ENCODE results near the gene L3MBTL3. TPM values are rescaled to one million over a fixed set of nuclear protein-coding genes. Genes with fewer than 3 reads are reported as not detected.

Gene L3MBTL3
- polyA plus RNA-seq, 1 experiment: 23.2 TPM

DNA sequence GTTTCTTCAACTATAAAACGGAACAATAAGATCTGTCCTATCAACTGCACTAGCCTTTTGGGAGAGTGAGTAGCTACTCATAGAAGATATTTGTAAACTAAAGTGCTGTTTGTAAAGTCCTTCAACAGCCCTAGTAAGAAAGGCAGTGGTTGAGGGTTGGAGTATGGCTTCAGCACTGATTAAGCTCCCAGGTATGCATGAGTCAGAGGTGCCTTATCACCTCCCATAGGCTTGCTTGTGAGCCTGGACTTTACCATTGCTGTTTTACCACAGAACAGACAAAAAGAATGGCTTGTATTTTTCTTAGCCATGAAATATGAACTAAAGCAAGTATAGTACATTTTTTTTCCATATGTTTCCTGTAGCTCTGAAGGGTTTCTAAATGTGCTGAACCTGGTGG is 160.3 kb downstream of the L3MBTL3 start:
- POLR2A ChIA-PET: no interaction called here

DNA sequence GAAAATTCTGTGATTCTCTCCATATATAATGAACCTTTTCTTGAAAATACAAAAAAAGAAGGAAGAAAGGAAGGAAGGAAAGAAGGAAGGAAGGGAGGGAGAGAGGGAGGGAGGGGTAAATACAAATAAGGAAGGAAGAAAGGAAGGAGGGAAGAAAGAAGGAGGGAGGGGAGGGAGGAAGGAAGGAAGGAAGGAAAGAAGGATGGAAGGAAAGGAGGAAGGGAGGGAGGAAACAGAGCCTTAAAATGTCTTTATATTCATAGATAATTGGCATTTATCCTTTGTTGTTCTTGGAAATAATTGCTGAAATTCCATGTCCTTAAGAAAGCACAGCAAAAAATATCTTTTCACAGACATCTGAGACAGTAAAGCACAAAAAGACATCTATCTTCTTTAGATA is 164.1 kb downstream of the L3MBTL3 start:
- TF ChIP-seq, protein P1, sequence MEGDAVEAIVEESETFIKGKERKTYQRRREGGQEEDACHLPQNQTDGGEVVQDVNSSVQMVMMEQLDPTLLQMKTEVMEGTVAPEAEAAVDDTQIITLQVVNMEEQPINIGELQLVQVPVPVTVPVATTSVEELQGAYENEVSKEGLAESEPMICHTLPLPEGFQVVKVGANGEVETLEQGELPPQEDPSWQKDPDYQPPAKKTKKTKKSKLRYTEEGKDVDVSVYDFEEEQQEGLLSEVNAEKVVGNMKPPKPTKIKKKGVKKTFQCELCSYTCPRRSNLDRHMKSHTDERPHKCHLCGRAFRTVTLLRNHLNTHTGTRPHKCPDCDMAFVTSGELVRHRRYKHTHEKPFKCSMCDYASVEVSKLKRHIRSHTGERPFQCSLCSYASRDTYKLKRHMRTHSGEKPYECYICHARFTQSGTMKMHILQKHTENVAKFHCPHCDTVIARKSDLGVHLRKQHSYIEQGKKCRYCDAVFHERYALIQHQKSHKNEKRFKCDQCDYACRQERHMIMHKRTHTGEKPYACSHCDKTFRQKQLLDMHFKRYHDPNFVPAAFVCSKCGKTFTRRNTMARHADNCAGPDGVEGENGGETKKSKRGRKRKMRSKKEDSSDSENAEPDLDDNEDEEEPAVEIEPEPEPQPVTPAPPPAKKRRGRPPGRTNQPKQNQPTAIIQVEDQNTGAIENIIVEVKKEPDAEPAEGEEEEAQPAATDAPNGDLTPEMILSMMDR (IDR thresholded peaks at IDR 0.05; ENCODE audit: low read depth, low read length): no peak
- Histone ChIP-seq H3K27me3 (ENCODE audit: control insufficient read depth, insufficient read depth, low read length) (no peaks in the 10 kb centered on the region), H3K4me3 (ENCODE audit: low read depth, low read length) (no peak overlapping the region), H3K9me3 (ENCODE audit: control insufficient read depth, insufficient read depth, low read length) (no peaks in the 10 kb centered on the region), H3K27ac (ENCODE audit: low read depth, low read length) (no peak overlapping the region)
- no peak for DNase-seq (ENCODE audit: low read depth, low spot score)
- ChIA-PET CTCF (no interaction called here), POLR2A (no interaction called here)

More for the DNA sequence above, 160.3 kb downstream of the L3MBTL3 start:
- CTCF ChIA-PET: no interaction called here
- no peaks in the 10 kb centered on the region for H3K27me3 ChIP-seq (ENCODE audit: control insufficient read depth, insufficient read depth, low read length)
- no peak overlapping the region for H3K4me3 ChIP-seq (ENCODE audit: low read depth, low read length)
- TF ChIP-seq, protein P1 (IDR thresholded peaks at IDR 0.05; ENCODE audit: low read depth, low read length): no peak
- DNase-seq (ENCODE audit: low read depth, low spot score): peak; percentile 74
- H3K9me3 ChIP-seq (ENCODE audit: control insufficient read depth, insufficient read depth, low read length): no peaks in the 10 kb centered on the region
- no peak overlapping the region for H3K27ac ChIP-seq (ENCODE audit: low read depth, low read length)

DNA sequence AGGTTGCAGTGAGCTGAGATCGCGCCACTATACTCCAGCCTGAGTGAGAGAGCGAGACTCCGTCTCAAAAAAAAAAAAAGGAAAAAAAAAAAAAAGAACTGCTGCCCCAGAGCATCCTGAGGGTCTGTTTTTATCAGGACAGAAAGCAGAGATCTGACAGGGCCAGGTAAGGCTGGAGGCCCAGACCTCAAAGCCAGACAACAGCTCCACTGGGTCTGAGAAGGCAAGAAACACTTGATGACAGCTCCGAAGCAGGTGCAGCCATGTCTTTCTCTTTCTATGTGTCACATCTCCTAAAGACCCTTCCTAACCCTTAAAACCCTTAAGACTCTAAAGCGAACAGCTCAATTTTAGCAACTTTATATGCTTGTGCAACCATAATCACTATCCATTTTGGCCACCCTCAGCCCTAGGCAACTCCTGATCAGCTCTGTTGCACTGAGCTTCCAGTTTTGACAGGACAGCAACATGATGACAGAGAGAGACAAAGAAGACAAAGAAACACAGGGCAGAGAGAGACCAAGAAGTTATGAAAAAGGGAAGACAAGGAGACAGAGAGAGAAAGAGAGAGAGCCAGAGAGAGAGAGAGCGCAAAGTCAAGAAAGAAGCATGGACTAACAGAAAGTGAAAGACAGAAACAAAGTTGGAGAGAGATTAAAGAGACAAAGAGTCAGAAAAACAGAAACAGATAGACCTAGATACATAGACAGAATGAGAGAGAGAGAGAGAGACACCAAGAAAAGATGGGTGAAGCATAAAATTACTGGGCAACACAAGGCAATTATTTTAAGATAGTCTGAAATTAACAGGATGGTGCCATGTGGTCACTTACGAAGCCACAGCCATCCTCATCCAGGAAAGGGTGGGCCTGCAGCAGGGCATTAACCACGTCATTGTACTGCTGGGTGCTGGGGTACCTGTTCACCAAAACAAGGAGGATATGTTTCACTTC is 165.2 kb downstream of the L3MBTL3 start:
- TF ChIP-seq, protein P1 (IDR thresholded peaks at IDR 0.05; ENCODE audit: low read depth, low read length): no peak
- Histone ChIP-seq H3K27me3 (ENCODE audit: control insufficient read depth, insufficient read depth, low read length) (no peaks in the 10 kb centered on the region), H3K9me3 (ENCODE audit: control insufficient read depth, insufficient read depth, low read length) (no peaks in the 10 kb centered on the region), H3K4me3 (ENCODE audit: low read depth, low read length) (no peak overlapping the region), H3K27ac (ENCODE audit: low read depth, low read length) (no peak overlapping the region)
- DNase-seq (ENCODE audit: low read depth, low spot score): no peak
- POLR2A ChIA-PET: no interaction called here
- CTCF ChIA-PET: interaction anchor here (0.7 kb wide), 1 partner anchor 766 kb away, joined by 6 read pairs; no protein-coding TSS in a partner anchor

DNA sequence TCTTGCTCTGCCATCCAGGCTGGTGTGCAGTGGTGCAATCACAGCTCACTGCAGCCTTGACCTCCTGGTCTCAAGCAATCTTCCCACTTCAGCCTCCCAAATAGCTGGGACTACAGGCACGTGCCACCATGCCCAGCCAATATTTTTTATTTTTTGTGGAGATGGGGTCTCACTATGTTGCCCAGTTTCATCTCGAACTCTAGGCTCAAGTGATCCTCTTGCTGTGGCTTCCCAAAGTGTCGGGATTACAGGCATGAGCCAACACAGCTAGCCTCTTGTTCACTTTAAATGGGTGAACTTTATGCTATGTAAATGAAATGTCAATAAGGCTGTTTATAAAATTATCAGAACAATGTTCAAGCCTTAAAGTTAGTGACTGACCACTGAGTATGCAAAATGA is 167.3 kb downstream of the L3MBTL3 start:
- no peaks in the 10 kb centered on the region for H3K9me3 ChIP-seq (ENCODE audit: control insufficient read depth, insufficient read depth, low read length)
- ChIA-PET CTCF (no interaction called here), POLR2A (no interaction called here)
- no peak for DNase-seq (ENCODE audit: low read depth, low spot score)
- no peak overlapping the region for H3K4me3 ChIP-seq (ENCODE audit: low read depth, low read length)
- H3K27ac ChIP-seq (ENCODE audit: low read depth, low read length): no peak overlapping the region
- TF ChIP-seq, protein P1 (IDR thresholded peaks at IDR 0.05; ENCODE audit: low read depth, low read length): no peak
- no peaks in the 10 kb centered on the region for H3K27me3 ChIP-seq (ENCODE audit: control insufficient read depth, insufficient read depth, low read length)

Data from AG04450 (cell line).